ENCODE data around the gene ZNF736.
"Not testable (repeated sequence)": the region's sequence is repeated elsewhere in the genome, so short reads cannot be mapped to it uniquely, and the experiment has no call there.

GRCh38 chr7:64316031-64316742 lies 2.4 kb downstream of the ZNF736 start:
- TF ChIP-seq, protein P1, sequence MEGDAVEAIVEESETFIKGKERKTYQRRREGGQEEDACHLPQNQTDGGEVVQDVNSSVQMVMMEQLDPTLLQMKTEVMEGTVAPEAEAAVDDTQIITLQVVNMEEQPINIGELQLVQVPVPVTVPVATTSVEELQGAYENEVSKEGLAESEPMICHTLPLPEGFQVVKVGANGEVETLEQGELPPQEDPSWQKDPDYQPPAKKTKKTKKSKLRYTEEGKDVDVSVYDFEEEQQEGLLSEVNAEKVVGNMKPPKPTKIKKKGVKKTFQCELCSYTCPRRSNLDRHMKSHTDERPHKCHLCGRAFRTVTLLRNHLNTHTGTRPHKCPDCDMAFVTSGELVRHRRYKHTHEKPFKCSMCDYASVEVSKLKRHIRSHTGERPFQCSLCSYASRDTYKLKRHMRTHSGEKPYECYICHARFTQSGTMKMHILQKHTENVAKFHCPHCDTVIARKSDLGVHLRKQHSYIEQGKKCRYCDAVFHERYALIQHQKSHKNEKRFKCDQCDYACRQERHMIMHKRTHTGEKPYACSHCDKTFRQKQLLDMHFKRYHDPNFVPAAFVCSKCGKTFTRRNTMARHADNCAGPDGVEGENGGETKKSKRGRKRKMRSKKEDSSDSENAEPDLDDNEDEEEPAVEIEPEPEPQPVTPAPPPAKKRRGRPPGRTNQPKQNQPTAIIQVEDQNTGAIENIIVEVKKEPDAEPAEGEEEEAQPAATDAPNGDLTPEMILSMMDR (IDR thresholded peaks at IDR 0.05): not testable (repeated sequence)
- not testable (repeated sequence) for TF ChIP-seq POLR2AphosphoS5, EP300, POLR2A (IDR thresholded peaks at IDR 0.05)
